Dedifferentiated amniotic fluid mesenchymal stem cell (primary cell): Measurements from ENCODE around the gene CD27.
"Not testable (repeated sequence)": the region's sequence is repeated elsewhere in the genome, so short reads cannot be mapped to it uniquely, and the experiment has no call there.

Source experiments
- DNase-seq: peaks from one replicate; pipeline ENCODE4 v3.0.0-alpha.2; 2016; ENCODE audit errors: extremely low spot score

Gene CD27

GRCh38 chr12:6444704-6445688 is at the start of gene CD27:
CD27 (plus strand) TSS chr12:6444955; CDS start chr12:6445096, 141 bp downstream.
- DNase-seq = no peak

- DNase-seq = no peak
Measured at GRCh38 chr12:6396031-6396430, 48.7 kb upstream of the CD27 start.

GRCh38 chr12:6399884-6400644 is 44.7 kb upstream of the CD27 start:
- DNase-seq = no peak

- DNase-seq = no peak
Measured at GRCh38 chr12:6404390-6404789, 40.4 kb upstream of the CD27 start.

- DNase-seq = no peak
Measured at GRCh38 chr12:6405963-6406362, 38.8 kb upstream of the CD27 start.

GRCh38 chr12:6407236-6407954 is 37.4 kb upstream of the CD27 start:
- DNase-seq = no peak

- no peak for DNase-seq
Measured at GRCh38 chr12:6416596-6416995, 28.2 kb upstream of the CD27 start.

GRCh38 chr12:6418796-6419195 is 26.0 kb upstream of the CD27 start:
- DNase-seq = no peak

- DNase-seq = no peak
Measured at GRCh38 chr12:6420364-6420763, 24.4 kb upstream of the CD27 start.

- peak; percentile 94 for DNase-seq
Measured at GRCh38 chr12:6423267-6424007, 21.3 kb upstream of the CD27 start.

- DNase-seq = no peak
Measured at GRCh38 chr12:6424008-6424347, 20.8 kb upstream of the CD27 start.

GRCh38 chr12:6424866-6425265 is 19.9 kb upstream of the CD27 start:
- no peak for DNase-seq

- DNase-seq = no peak
Measured at GRCh38 chr12:6425590-6426531, 18.9 kb upstream of the CD27 start.

GRCh38 chr12:6426882-6427671 is 17.7 kb upstream of the CD27 start:
- DNase-seq = no peak

- DNase-seq = not testable (repeated sequence)
Measured at GRCh38 chr12:6427796-6428195, 17.0 kb upstream of the CD27 start.

GRCh38 chr12:6428326-6428725 is 16.4 kb upstream of the CD27 start:
- no peak for DNase-seq

GRCh38 chr12:6430124-6430989 is 14.4 kb upstream of the CD27 start:
- peak; percentile 94 for DNase-seq

- no peak for DNase-seq
Measured at GRCh38 chr12:6432991-6433390, 11.8 kb upstream of the CD27 start.
